ENCODE measurements around the gene PRR35. TPM values are rescaled to one million over a fixed set of nuclear protein-coding genes. Genes with fewer than 3 reads are reported as not detected.

The PRR35 gene
- total RNA-seq, 1 donor = under 0.01 TPM

DNA sequence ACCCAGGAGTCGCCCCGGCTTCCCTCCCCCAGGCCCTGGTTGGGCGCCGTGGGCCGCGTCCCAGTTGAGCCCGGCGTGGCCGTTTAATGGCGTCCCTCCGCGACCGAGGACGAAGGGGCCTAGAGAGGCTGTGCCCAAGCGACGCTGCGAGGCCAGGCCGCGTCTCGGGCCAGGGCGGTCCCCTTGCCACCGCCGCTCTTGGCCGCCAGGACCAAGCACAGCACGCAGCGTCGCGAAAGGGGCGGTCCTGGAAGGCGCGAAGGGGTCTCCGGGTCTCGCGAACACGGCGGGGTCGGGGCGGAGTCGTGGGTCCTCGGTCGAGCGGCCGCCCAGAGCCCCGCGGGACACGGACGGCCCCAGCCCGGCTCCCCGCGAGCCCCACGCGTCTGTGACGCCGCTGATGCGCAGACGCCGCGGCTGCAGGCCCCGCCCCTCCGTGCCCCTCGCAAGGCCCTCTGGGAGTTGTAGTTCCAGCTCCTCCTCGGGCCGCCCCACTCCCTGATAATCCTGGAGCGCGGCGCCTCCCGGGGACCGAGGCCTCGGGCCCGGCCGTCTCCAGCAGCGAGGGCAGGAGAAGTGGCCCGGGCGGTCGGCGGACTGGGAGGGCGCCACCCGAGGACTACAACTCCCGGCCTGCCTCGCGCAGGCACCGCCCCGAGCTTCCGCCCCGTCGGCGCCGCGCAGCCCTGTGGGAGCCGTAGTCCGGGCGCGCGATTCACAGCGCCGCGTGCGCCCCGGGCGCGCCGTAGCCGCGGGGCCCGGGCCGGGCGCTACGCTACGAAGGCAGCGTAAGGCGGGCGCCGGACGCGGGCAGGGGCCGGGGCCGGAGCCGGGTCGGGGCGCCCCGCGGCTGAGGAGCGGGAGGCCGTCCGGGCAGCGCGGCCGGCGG, 32.9 kb upstream of the PRR35 start, which contains the start of gene CAPN15:
Gene CAPN15, plus strand, starts transcription at position 698 of the 889 bp plus-strand sequence. CDS start 19,127 bp downstream, outside the sequence.
- peak within 1 kb of the TSS; percentile 77 for H3K27ac ChIP-seq (ENCODE audit: low read depth, low read length)
- H3K36me3 ChIP-seq (ENCODE audit: insufficient read depth, low read length) = peaks cover 3% of the 10 kb centered on the region
- H2AFZ ChIP-seq (ENCODE audit: low read length) = peak within 1 kb of the TSS; percentile 62
- H3K27me3 ChIP-seq (ENCODE audit: insufficient read depth, low read length) = no peaks in the 10 kb centered on the region
- H3K4me3 ChIP-seq (ENCODE audit: insufficient read depth, low read length) = peak within 1 kb of the TSS; percentile 86
- no peaks in the 10 kb centered on the region for H3K9me3 ChIP-seq (ENCODE audit: low read depth, low read length)
- H3K79me2 ChIP-seq (ENCODE audit: insufficient read depth, low read length) = peaks cover 67% of the 10 kb centered on the region
- H4K20me1 ChIP-seq (ENCODE audit: insufficient read depth, low read length) = peaks cover 62% of the 10 kb centered on the region
- DNase-seq (ENCODE audit: insufficient read length, low spot score, missing footprints) = peak; percentile 99
- TF ChIP-seq, protein P1, sequence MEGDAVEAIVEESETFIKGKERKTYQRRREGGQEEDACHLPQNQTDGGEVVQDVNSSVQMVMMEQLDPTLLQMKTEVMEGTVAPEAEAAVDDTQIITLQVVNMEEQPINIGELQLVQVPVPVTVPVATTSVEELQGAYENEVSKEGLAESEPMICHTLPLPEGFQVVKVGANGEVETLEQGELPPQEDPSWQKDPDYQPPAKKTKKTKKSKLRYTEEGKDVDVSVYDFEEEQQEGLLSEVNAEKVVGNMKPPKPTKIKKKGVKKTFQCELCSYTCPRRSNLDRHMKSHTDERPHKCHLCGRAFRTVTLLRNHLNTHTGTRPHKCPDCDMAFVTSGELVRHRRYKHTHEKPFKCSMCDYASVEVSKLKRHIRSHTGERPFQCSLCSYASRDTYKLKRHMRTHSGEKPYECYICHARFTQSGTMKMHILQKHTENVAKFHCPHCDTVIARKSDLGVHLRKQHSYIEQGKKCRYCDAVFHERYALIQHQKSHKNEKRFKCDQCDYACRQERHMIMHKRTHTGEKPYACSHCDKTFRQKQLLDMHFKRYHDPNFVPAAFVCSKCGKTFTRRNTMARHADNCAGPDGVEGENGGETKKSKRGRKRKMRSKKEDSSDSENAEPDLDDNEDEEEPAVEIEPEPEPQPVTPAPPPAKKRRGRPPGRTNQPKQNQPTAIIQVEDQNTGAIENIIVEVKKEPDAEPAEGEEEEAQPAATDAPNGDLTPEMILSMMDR (IDR thresholded peaks at IDR 0.05; ENCODE audit: extremely low read depth, low read depth, low read length) = no peak
- H3K4me2 ChIP-seq (ENCODE audit: insufficient read depth, low read length) = peak within 1 kb of the TSS; percentile 93
- H3K4me1 ChIP-seq (ENCODE audit: insufficient read depth, low read length) = peaks cover 31% of the 10 kb centered on the region

DNA sequence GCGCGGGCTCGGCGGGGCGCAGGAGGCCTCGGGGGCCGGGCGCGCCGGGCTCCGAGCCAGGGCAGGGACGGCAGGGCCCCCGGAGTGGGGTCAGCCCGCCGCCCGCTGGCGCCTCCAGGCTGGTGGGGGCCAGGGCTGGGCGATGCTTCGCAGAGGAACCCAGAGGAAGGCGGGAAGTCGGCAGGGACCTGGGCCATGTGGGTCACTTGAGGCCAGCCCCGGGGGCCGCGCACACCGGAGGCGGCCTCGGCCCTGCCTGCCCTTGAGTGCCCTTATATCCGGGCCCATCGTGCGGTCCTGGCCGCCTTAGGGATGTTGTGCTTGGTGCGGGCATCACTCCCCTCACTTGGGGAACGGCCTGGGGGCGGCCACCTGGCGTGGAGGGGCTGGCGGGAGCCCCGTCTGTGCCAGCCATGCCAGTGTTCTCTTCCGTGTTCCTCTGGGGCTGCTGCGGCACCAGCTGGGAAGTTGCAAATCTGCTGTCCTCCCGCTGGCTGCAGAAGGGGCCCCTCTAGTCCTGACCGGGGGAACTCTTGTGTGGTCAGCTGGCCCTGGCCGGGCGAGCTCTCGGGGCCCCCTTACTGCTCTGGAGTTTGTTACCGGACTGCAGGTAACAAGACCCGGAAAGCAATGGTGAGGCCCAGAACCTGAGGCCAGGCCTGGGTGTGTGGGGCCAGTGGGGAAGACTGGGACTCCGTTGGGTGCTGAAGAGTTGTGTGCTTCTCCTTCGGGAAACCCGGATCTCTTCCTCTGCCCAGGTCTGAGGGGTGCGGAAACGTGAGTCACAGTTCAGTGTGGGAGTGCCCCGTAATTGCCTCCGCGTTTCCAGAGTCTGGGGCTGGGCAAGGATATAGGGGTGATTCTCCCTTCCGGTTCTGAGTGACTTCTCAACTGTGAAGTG, 31.8 kb upstream of the PRR35 start:
- Histone ChIP-seq H3K4me3 (ENCODE audit: insufficient read depth, low read length) (peak overlapping the region; percentile 86), H3K27me3 (ENCODE audit: insufficient read depth, low read length) (no peaks in the 10 kb centered on the region), H2AFZ (ENCODE audit: low read length) (no peak overlapping the region), H3K79me2 (ENCODE audit: insufficient read depth, low read length) (peaks cover 76% of the 10 kb centered on the region), H3K4me2 (ENCODE audit: insufficient read depth, low read length) (peak overlapping the region; percentile 91), H3K9me3 (ENCODE audit: low read depth, low read length) (no peaks in the 10 kb centered on the region), H3K36me3 (ENCODE audit: insufficient read depth, low read length) (peaks cover 3% of the 10 kb centered on the region), H4K20me1 (ENCODE audit: insufficient read depth, low read length) (peaks cover 61% of the 10 kb centered on the region), H3K4me1 (ENCODE audit: insufficient read depth, low read length) (peaks cover 31% of the 10 kb centered on the region), H3K27ac (ENCODE audit: low read depth, low read length) (peak overlapping the region; percentile 72)
- peak; percentile 95 for DNase-seq (ENCODE audit: insufficient read length, low spot score, missing footprints)
- TF ChIP-seq, protein P1 (IDR thresholded peaks at IDR 0.05; ENCODE audit: extremely low read depth, low read depth, low read length) = no peak

DNA sequence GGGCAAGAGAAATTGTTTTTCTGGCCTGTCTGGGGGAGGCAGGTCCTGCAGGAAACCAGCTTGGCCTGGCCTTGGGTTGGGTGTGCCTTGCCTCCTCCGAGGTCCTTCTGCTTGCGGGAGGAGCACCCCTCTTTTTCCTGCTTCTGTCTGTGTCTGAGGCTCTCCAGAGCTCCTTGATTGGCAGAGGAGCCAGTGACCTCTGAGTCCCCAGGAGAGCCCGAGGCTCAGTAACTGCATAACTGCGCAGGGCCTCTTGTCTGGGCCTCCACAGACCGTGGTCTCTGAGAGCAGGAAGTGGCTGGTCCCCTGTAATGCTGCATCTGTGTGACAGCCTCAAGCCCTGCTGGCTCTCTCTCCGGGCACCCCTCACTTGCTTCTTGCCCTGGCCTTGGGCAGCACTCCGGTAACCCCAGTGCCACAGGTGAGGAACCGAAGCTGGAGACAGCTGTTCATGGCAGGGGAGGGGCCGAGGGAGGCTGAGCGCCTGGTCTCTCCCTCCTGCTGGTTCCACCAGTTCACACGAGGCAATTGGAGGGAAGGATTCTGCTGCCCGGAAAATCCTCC, 31.1 kb upstream of the PRR35 start:
- Histone ChIP-seq H4K20me1 (ENCODE audit: insufficient read depth, low read length) (peaks cover 66% of the 10 kb centered on the region), H3K27ac (ENCODE audit: low read depth, low read length) (peak overlapping the region; percentile 72), H3K27me3 (ENCODE audit: insufficient read depth, low read length) (no peaks in the 10 kb centered on the region), H3K79me2 (ENCODE audit: insufficient read depth, low read length) (peaks cover 81% of the 10 kb centered on the region), H3K4me1 (ENCODE audit: insufficient read depth, low read length) (peaks cover 31% of the 10 kb centered on the region), H3K4me2 (ENCODE audit: insufficient read depth, low read length) (peak overlapping the region; percentile 91), H3K4me3 (ENCODE audit: insufficient read depth, low read length) (peak overlapping the region; percentile 86), H3K9me3 (ENCODE audit: low read depth, low read length) (no peaks in the 10 kb centered on the region), H3K36me3 (ENCODE audit: insufficient read depth, low read length) (peaks cover 3% of the 10 kb centered on the region), H2AFZ (ENCODE audit: low read length) (no peak overlapping the region)
- TF ChIP-seq, protein P1 (IDR thresholded peaks at IDR 0.05; ENCODE audit: extremely low read depth, low read depth, low read length) = no peak
- DNase-seq (ENCODE audit: insufficient read length, low spot score, missing footprints) = no peak

Measured in osteoblast (primary cell).